HG02938 (cell line): ENCODE measurements around the gene SLCO4C1.

ENCODE experiments used
- ATAC-seq: cut with Tn5 transposase; IDR thresholded peaks from one replicate; pipeline ENCODE4 v1.9.1; 2021; ENCODE audit warnings: mild to moderate bottlenecking, moderate library complexity; ENCODE audit not compliant: unreplicated experiment

Gene SLCO4C1

GRCh38 chr5:102271759-102272158 lies 24.3 kb downstream of the SLCO4C1 start:
- ATAC-seq, result no peak

DNA sequence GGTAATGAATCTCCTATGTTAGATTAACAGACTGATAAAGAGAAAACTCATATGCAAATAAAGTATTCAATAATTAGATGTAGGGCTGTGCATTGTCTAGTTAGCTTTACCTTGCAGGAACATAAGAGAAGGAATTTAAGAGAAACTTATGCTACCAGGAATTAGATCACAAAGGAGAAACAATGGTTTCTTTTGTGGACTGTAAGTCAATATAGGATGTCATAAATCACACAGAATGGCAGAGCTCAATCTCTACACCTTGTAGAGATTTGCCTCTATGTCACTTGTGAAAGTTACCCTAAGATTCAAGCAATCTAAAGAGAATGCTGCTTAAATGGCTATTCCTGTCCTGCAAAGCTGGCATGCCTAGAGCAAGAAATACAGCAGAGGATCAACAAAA lies 26.0 kb downstream of the SLCO4C1 start:
- ATAC-seq, result no peak

GRCh38 chr5:102262688-102263087 lies 33.4 kb downstream of the SLCO4C1 start:
- no peak for ATAC-seq

DNA sequence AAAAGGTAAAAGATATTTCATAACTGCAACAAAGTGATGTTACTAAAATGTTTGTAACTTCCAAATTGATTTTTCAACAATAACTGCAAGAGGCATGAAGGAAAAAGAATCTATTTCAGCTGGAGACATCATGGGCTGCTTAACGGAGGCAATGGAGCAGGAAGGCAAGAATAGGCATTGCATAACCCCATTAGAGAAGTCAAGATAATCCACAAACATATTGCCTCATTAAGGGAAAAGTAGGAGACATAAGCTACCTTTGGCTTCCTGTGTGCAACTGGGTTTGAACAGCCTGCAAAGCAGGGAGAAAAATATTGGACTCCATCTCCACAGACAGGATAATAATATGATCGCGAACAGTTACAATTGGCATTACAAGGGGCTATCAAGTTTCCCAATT lies 46.7 kb downstream of the SLCO4C1 start:
- no peak for ATAC-seq

- no peak for ATAC-seq
These were observed 52.9 kb downstream of the SLCO4C1 start for GRCh38 chr5:102243213-102243612.

DNA sequence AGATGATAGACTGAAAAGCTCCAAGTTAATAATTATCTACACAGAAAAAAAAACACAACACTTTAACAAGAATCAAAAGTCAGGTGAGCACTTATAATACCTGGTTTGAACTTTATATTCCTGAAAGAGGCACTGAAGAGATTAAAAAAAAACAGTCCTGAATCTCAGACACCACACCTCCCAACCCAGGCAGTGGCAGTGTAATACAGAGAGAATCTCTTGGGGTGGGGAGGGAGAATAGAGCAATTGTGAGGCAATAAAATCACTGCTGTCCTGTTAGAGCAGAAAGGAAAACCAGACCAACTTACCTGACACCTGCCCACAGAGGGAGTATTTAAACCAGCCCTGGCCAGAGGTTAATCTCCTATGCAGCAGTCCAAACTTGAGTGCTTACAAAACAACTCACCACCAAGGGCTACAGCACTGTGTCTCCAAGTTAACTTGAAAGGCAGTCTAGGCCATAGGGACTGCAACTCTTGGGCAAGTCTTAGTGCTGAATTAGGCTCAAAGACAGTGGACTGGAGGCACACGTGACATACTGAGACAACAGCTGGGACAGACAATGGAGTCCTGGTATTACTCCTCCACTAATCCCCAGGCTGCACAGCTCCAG lies 54.2 kb downstream of the SLCO4C1 start:
- no peak for ATAC-seq

GRCh38 chr5:102231693-102232619 lies 64.1 kb downstream of the SLCO4C1 start:
- ATAC-seq, result peak; percentile 93

- ATAC-seq, result no peak
These were observed 66.4 kb downstream of the SLCO4C1 start for GRCh38 chr5:102229685-102230084.

DNA sequence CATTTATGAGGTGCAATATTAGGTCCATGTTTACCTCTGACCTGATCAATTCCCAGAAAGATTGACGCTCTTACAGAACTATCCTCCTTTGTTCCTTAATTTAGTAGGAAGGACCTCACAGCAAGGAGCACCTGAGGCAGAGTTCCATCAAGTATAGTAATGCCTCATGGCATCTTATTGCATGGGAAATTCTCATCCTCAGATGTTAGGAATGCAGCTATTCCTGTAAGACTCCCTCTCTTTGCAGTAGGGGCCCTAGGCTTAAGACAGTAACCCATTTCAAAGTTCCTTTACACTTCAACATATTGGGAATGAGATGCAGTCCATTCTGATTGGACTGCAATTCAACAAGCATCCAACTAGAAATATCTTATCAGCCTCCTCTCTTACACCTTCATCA lies 69.8 kb downstream of the SLCO4C1 start:
- no peak for ATAC-seq

- ATAC-seq, result peak; percentile 68
These were observed 72.3 kb downstream of the SLCO4C1 start for GRCh38 chr5:102223542-102224477.

GRCh38 chr5:102222772-102223171 lies 73.3 kb downstream of the SLCO4C1 start:
- no peak for ATAC-seq

DNA sequence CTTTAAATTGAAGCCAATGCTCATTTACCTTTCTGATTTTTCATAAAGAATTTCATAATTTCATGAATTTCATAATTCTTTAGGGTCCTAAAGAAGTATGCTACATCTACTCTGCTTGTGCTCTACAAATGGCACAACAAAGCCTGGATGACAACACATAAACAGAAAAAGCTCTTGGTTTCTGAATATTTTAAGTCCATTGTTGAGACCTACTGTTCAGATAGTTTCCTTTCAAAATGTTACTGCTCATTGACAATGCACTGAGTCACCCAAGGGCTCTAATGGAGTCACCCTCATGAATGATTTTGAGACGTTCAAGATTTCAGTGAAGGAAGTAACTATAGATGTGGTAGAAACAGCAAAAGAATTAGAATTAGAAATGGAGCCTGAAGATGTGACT lies 74.1 kb downstream of the SLCO4C1 start:
- ATAC-seq, result no peak

- ATAC-seq, result no peak
These were observed 77.9 kb downstream of the SLCO4C1 start for GRCh38 chr5:102218159-102218558.

GRCh38 chr5:102216678-102217077 lies 79.4 kb downstream of the SLCO4C1 start:
- no peak for ATAC-seq

DNA sequence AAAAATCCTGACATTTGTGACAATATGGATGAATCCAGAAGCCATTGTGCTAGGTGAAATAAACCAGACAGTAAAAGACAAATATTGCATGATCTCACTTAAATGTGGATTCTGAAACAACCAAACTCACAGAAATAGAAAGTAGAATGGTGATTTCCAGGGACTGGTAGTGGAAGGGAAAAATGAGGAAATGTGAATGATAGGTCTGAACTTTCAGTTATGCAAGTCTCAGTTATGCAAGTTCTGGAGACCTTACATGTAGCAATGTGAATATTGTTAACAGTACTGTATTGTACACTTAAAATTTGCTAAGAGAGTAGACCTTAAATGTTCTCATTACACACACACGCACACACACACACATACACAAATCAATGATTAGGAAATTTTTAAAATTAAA lies 84.9 kb downstream of the SLCO4C1 start:
- no peak for ATAC-seq

- ATAC-seq, result no peak
These were observed 95.2 kb downstream of the SLCO4C1 start for GRCh38 chr5:102200861-102201260.

- ATAC-seq, result no peak
These were observed 99.6 kb downstream of the SLCO4C1 start for GRCh38 chr5:102196481-102196880.
